Measurements from ENCODE around the gene SYT7. TPM values are rescaled to one million over a fixed set of nuclear protein-coding genes. Genes with fewer than 3 reads are reported as not detected.

Gene SYT7
- total RNA-seq, 4 donors from 2014 or later, result 5.4 to 8.4 (median 7.5) TPM

- Histone ChIP-seq H3K9me3 (no peaks in the 10 kb centered on the region), H3K4me1 (peaks cover 18% of the 10 kb centered on the region), H3K4me3 (no peak overlapping the region), H3K27ac (no peak overlapping the region), H3K36me3 (no peaks in the 10 kb centered on the region), H3K27me3 (no peaks in the 10 kb centered on the region)
- DNase-seq (ENCODE audit: low spot score in 2 of 2), result no peak
- 79% methylated on average over 12 of the region's 12 CpGs for WGBS
- TF ChIP-seq CTCF (IDR thresholded peaks at IDR 0.05) (no peak), POLR2A (IDR thresholded peaks at IDR 0.05) (no peak), POLR2AphosphoS5 (IDR thresholded peaks at IDR 0.05) (no peak), EP300 (IDR thresholded peaks at IDR 0.05) (no peak)
Measured at GRCh38 chr11:61491736-61492395, 89.0 kb downstream of the SYT7 start.

GRCh38 chr11:61489833-61490721, 90.8 kb downstream of the SYT7 start:
- 61% methylated on average over 8 of the region's 13 CpGs for WGBS
- no peak overlapping the region for H3K27ac ChIP-seq
- DNase-seq (ENCODE audit: low spot score in 2 of 2), result no peak

GRCh38 chr11:61488651-61489291, 92.1 kb downstream of the SYT7 start:
- Histone ChIP-seq H3K27ac (peak overlapping the region; percentile 24), H3K27me3 (no peaks in the 10 kb centered on the region), H3K4me1 (peaks cover 18% of the 10 kb centered on the region), H3K36me3 (no peaks in the 10 kb centered on the region), H3K9me3 (no peaks in the 10 kb centered on the region), H3K4me3 (peak overlapping the region; percentile 10)
- DNase-seq (ENCODE audit: low spot score in 2 of 2), result no peak
- TF ChIP-seq POLR2AphosphoS5 (IDR thresholded peaks at IDR 0.05) (no peak), CTCF (IDR thresholded peaks at IDR 0.05) (no peak), POLR2A (IDR thresholded peaks at IDR 0.05) (no peak), EP300 (IDR thresholded peaks at IDR 0.05) (no peak)
- WGBS, result 29% methylated on average over 19 of the region's 19 CpGs

More at GRCh38 chr11:61489833-61490721, 90.8 kb downstream of the SYT7 start:
- TF ChIP-seq CTCF (IDR thresholded peaks at IDR 0.05) (no peak), POLR2A (IDR thresholded peaks at IDR 0.05) (no peak), EP300 (IDR thresholded peaks at IDR 0.05) (no peak), POLR2AphosphoS5 (IDR thresholded peaks at IDR 0.05) (no peak)
- Histone ChIP-seq H3K4me1 (peaks cover 18% of the 10 kb centered on the region), H3K4me3 (no peak overlapping the region), H3K27me3 (no peaks in the 10 kb centered on the region), H3K9me3 (no peaks in the 10 kb centered on the region), H3K36me3 (no peaks in the 10 kb centered on the region)

- Histone ChIP-seq H3K36me3 (no peaks in the 10 kb centered on the region), H3K27ac (no peak overlapping the region), H3K27me3 (no peaks in the 10 kb centered on the region), H3K9me3 (no peaks in the 10 kb centered on the region), H3K4me3 (no peak overlapping the region), H3K4me1 (peaks cover 18% of the 10 kb centered on the region)
- TF ChIP-seq POLR2A (IDR thresholded peaks at IDR 0.05) (no peak), EP300 (IDR thresholded peaks at IDR 0.05) (no peak), CTCF (IDR thresholded peaks at IDR 0.05) (no peak), POLR2AphosphoS5 (IDR thresholded peaks at IDR 0.05) (no peak)
- DNase-seq (ENCODE audit: low spot score in 2 of 2), result no peak
- WGBS, result 99% methylated on average over 4 of the region's 4 CpGs
Measured at GRCh38 chr11:61487342-61488025, 93.4 kb downstream of the SYT7 start.
